Stimulated activated CD8-positive, alpha-beta memory T cell treated with anti-CD3 and anti-CD28 coated beads, Interleukin-15, amount 100 ng/mL, for 48 hours (primary cell): ENCODE data around the gene CHPF2.
A peak's percentile ranks its signal among the peaks of the same experiment; 100 is the strongest.

Experiments
- DNase-seq, 2 donors: peaks; one replicate each; pipeline ENCODE4 v3.0.0-alpha.2; 2020; ENCODE audit warnings: low read depth in 2 of 2

CHPF2 gene

GRCh38 chr7:151265351-151265931 lies 33.2 kb downstream of the CHPF2 start:
- no peak for DNase-seq

GRCh38 chr7:151269511-151269910 lies 37.2 kb downstream of the CHPF2 start:
- no peak for DNase-seq

GRCh38 chr7:151271699-151272355 lies 39.5 kb downstream of the CHPF2 start:
- no peak for DNase-seq

- no peak for DNase-seq
These were observed 40.1 kb downstream of the CHPF2 start for GRCh38 chr7:151272405-151272804.

- no peak for DNase-seq
These were observed 40.6 kb downstream of the CHPF2 start for GRCh38 chr7:151272877-151273276.

GRCh38 chr7:151273651-151274390 lies 41.5 kb downstream of the CHPF2 start:
- DNase-seq, result no peak

- no peak for DNase-seq
These were observed 42.1 kb downstream of the CHPF2 start for GRCh38 chr7:151274396-151274795.

- DNase-seq, result no peak
These were observed 42.9 kb downstream of the CHPF2 start for GRCh38 chr7:151274936-151275812.

GRCh38 chr7:151275813-151276577 lies 43.7 kb downstream of the CHPF2 start:
- DNase-seq, result no peak

GRCh38 chr7:151276666-151277590 lies 44.6 kb downstream of the CHPF2 start:
- peak; percentile 36 for DNase-seq

- DNase-seq, result no peak
These were observed 45.3 kb downstream of the CHPF2 start for GRCh38 chr7:151277631-151278030.

- no peak for DNase-seq
These were observed 46.7 kb downstream of the CHPF2 start for GRCh38 chr7:151278949-151279348.

GRCh38 chr7:151279868-151280267 lies 47.6 kb downstream of the CHPF2 start:
- DNase-seq, result no peak

- DNase-seq, result no peak
These were observed 48.2 kb downstream of the CHPF2 start for GRCh38 chr7:151280388-151281019.

- DNase-seq, result no peak
These were observed 49.4 kb downstream of the CHPF2 start for GRCh38 chr7:151281686-151282085.

GRCh38 chr7:151282111-151282510 lies 49.8 kb downstream of the CHPF2 start:
- no peak for DNase-seq

- DNase-seq, result no peak
These were observed 51.0 kb downstream of the CHPF2 start for GRCh38 chr7:151283302-151283701.

GRCh38 chr7:151286148-151286547 lies 53.9 kb downstream of the CHPF2 start:
- DNase-seq, result no peak
